HS-5 (cell line): ENCODE data around the gene CIAO1.
"Not testable (repeated sequence)": the region's sequence is repeated elsewhere in the genome, so short reads cannot be mapped to it uniquely, and the experiment has no call there.

Experiments
- DNase-seq: peaks from one replicate; pipeline ENCODE4 v3.0.0-alpha.2; 2012; ENCODE audit warnings: low read depth

Gene CIAO1

DNA sequence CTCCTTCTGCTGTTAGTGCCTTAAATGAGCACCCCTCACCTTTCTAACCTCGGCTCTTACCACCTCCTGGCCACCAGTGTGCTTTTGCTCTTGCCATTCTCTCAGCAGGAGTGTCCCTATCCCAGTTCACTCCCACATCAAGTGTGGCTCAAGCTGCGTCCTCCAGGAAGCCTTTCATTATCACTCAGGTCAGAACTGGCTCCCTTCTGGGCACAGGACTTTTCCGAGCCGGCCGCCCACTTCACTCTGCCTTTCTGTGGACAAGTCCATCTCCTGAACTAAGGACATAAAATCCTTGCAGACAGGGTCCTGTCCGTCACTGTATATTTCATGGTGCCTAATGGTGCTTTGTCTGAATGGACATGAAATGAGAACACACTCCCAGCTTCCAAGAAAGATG, 15.8 kb upstream of the CIAO1 start:
- DNase-seq, result no peak

DNA sequence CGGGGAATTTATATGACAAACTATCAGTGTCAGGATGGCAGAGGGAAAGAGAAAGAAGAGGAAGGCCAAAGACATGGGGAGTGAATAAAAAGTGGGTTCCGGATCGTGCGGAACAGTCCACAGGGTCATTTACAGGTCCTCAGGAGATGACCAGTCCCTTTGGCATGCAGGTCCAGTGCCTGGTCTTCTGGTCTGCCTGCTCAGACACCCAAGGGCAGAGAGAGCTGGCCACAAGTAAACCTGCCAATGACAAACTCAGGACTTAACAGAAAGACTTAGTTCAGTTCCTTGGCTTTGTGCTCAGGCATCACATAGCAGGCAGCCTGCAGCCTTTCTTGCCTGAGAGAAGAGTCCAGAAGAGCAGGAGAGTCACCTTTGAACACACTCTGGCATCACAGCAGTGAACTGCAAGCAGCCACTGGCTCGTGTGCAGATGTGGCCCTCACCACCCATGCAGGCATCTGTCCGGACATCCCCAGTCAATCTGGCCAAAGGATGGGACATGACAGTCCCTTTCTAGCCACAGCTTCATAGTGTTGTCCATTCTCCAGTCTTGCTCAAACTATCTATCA, 14.2 kb upstream of the CIAO1 start:
- DNase-seq, result peak; percentile 55

DNA sequence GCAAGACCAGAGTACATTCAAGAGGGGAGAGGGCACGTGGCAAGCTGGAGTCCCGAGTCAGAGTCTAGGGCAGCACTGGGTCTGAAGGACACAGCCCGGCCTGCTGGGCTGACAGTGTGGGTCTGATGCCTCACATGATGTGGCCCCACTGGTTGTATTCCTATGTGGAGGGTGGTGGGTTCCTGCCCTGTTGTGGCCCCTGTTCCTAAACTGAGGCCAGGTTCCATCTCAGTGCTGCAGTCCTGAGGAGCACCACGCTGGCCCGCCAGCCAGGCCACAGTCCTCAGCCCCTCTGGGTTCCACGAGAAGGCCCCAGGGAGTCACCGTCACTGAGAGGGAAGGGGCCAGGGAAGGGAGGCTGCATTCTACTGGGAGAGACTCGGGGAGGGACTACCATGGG, 13.5 kb upstream of the CIAO1 start:
- DNase-seq, result no peak

DNA sequence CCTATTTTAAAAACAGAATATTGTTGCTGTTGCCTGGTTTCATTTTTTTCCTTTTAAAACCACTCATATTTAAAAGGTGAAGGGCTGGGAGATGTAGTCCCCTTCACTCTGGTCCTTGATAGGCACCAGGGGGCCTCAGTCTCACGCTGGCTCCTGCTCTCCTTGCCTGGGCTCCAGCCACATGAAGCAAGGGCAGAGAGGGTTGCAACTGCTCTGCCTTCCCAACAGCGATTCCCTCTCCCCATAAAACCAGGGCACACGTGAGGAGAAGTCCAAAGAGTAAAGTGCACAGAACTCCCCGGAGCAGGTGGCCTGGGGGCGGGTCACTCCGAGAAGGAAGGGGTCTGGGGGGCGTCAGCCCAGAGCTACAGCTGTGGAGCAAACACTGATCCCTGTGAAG, 13.0 kb upstream of the CIAO1 start:
- DNase-seq, result no peak

DNA sequence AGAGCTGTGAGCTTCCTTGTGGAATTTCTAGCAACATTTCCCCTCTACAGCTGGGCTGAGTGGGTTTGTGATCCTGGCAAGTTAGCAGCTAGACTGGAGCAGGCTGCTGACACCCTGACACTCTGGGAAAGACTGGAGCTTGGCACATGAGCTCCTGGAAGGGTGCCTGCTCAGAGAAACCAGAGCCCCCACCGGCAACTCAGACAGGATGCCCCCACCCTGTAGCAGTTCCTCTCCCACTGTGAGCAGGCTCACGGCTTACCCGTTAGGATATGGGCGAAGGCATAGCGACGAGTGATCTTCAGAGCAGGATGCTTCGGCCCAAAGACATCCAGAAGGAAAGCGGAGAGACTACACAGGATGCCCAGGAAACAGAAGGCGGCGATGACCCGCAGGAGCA, 11.5 kb upstream of the CIAO1 start:
- no peak for DNase-seq

DNA sequence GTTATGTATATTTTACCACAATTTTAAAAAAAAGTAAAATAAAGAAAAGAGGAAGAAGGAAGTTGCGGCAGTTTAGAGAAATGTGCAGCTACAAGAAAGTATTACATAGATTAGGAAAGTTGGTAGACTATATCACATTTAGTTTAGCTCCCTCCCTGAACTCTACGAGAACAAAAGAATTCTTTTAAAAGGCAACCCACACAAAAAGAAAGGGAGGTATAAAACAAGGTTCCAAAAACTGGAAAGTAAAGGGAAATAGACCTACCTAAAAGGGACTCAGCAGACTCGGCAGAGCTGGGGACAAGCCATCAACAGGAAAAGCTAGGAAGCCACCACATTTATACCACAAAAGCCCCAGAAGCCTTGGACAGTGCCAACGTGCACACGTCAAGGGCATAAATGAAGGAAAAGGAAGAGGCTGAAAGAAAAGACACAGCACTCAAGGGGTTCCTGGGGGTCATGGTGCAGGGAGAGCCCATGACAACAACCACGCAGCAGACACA, 9.4 kb upstream of the CIAO1 start:
- DNase-seq, result no peak

DNA sequence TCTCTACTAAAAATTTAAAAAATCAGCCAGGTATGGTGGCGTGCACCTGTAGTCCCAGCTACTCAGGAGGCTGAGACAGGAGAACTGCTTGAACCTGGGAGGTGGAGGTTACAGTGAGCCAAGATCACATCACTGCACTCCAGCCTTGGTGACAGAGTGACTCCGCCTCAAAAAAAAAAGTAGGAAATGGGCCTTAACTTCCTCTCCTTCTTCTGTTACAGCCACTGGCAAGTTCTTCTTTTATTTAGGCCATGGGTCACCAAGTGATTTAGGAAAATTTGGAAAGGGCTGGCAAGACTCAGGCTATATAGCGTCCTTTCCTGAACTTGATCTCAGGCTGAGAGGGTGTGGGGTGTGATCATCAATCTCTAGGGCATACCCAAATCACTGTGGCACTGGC, 8.3 kb upstream of the CIAO1 start:
- DNase-seq, result not testable (repeated sequence)

DNA sequence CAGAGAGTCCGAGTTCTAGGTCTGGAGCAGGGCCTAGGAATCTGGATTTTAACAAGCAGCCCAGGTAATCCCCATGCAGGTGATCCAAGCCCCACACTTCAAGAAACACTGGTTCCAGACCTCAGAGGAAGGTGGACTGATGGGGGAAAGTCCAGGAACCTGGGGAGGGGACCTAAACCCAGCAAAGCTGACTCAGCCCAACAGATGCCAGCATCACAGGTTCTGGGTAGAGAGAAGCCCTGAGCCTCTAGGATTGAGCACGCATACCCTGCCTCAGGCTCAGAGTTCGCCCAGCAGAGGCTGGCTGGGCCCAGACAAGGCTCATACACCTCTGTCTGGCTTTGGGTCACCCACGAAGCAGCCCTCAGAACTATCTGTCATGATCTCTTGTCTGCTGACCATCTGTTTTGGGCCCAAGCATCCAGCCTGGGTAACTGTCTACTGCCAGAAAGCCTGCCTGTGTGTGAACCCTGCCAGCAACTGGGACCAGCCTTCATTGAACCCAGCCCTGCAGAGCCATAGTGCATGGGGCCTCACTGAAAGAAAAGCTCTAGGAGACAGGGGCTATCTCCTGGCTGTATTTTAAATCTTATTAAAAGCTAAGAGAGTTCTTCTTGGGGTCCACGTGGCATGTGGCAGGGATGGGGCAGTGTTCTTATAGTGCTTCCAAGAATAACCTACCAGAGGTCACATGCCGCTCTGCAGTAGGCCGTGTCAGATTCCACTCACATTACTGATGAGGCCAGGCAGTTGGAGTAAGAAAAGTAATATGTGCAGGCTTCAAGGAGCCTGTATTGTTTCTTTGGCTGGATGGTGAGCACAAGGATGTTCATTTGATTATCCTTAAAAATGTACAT, 7.6 kb upstream of the CIAO1 start:
- no peak for DNase-seq

DNA sequence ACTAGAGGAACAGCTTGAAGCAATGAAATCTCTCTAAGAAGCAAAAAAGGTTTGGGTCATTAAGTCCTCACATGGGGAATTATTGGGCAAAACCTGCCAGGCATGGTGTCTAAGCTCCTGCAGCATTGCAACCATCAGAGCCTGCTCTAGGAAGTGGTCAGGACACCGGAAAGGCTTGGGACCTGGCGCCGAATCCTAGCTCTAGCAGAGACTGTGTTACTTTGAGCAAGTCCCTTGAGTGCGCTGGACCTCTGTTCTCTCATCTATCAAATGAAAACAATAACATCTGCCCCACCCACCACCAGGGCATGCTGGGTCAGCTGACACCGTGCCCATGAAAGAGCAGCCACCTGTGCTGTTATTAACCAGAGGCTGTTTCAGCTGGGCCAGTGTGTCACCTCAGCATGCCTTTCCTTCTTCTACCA, 6.5 kb upstream of the CIAO1 start:
- no peak for DNase-seq

DNA sequence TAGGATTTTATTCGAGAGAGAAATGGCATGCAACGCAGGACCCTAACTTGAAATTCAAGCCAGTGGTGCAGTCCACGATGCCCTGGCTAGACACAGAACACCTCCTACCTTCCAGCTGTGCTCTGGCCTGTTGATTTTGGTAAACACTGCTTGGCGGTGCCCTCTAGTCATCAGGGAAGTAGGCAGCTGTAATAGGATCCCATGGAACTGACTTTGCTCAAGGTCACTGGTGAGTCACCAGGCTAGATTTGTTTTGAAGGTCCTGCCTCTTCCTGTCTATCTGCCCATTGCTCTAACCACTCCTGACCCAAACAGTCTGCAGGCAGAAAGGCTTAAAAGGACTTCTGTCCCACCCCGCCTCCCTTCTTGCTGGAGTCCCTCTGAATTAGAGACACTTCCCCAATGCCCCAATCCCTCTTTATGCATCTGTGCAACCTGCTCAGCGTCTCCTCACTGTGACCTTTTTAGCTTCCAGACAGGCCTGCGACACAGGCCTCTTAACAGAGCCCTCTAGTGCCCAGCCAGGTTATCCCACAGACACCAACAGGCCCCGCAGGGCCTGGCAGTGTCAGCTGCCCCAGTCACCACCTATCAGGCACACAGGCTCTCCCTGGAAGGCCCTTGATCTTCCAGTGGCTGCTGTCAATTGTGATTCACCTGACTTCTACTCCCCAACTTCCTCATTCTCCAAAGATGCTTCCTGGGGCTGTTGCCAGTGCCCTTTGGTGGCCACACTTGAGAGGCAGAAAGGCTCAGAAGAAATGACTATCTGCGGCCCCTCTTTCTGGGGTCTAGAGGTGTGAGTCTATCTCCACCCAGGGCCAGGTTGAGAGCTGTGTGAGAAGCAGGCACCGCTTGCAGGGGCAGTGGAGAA, 5.4 kb upstream of the CIAO1 start:
- peak; percentile 99 for DNase-seq

DNA sequence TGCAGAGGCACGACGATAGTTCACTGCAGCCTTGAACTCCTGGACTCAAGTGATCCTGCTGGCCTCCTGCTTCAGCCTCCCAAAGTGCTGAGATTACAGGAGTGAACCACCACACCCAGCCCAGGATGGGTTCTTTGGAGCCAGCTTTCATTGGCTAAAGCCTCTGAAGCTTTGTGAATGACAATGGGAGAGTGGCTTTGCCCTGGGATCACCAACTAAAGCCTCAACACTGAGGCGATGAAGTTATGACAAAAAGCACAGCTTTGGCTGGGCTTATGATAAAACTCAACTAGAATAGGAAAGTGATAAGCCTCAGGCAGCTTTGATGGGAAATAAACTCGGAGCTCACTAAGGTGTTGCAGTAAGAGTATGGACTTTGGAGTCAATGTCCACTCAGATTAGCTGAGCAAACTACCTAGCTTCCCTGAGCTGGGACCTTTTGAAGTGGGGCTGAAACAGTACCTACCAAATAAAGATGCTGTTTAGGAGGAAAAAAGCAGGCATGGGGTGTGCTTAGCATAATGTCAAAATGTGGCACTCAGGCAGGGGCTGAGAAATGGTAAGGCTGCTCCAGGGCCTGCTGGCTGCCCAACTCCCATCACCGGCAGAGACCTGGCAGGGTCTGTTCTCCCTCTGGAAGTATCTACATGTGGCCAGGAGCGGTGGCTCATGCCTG, 4.6 kb upstream of the CIAO1 start:
- DNase-seq, result no peak

DNA sequence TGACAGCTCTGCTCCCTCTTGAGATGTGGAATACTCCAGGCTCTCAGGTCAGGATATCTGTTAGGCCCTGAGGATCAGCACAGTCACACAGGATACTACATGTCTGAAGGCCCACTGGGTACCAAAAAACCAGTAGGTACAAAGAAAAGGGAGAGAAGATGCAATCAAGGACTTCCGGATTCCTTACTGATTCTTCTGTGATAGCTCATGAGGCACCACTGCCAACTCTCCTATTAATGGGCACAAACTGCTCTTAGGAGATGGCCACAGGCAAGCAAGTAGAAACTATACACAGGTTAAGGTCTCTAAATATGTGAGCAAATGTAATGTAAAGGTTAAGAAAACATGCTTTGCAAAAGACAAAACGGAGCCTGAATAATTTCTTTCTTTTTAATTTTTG, 3.7 kb upstream of the CIAO1 start:
- no peak for DNase-seq

DNA sequence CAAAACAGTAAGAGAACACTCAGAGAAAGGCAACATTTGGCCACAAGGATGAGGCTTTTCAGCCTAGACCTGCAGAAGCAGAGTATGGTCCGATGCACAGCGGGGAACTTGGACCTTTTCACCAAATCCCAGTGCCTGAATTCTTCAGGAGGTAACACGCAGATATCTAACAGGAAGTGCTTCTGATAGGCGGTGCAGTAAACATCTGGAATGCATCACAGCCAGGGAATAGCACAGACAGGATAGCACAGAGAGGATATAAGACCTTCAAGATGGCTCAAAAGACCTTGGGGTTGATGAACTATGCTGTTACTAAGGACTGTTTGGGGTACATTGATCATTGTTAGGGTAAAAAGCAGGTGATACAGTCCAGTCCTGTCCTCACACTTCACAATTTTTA, 1.9 kb upstream of the CIAO1 start:
- DNase-seq, result no peak

DNA sequence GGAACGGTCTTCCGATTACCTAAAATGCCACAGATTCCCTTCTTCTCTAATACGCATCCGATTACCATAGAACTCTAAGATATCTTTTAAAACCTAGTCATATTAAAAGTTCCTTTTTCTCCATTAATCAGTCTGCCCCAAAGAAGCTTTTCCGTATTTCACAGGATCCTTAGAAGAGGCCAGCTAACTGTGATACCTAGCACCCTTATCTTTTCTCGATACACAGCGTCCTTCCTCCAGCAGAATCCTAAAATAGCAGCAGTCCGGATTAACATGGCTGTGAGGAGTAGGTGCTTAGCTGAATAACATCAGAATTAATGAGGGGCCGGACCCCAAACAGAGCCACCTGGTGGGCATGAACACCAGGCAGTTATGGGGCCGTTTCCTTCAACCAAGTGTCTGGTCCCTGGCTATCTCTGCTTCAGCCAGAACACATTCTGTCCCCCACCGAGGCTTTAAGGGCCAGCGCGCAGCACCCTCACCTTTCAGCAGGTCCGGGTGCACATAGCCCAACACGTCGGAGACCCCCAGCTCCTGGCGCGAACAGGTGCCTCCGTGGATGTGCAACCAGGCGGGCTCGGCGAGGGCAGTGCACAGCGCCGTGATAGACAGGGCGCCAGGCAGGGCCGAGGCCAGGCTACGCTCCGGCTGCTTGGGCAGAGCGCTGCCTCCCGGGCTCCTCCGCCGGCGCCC, 1.2 kb upstream of the CIAO1 start:
- no peak for DNase-seq

DNA sequence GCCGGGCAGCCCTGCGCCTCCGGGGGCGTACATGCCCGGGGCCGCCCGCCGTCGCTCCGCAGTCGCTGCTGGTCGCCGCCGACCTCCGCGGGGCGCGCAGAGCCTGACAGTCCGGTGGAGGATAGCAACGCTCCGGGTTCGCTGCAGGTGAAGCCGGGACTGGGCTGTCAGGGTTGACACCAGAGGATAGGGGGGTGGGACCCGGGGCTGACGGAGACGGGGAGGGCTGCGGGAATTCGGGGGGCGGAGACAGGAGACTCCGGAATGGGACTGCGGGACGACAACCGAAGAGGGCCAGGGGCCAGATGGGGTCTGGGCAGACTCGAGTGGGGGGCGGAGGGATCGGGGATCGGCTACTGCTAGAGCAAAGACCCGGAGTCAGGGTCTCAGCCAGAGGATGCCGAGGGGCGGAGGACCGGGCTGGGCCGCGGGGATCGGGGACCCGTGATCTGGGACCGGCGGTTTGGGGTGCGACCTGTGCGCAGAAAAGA, 631 bp upstream of the CIAO1 start:
- DNase-seq, result no peak

DNA sequence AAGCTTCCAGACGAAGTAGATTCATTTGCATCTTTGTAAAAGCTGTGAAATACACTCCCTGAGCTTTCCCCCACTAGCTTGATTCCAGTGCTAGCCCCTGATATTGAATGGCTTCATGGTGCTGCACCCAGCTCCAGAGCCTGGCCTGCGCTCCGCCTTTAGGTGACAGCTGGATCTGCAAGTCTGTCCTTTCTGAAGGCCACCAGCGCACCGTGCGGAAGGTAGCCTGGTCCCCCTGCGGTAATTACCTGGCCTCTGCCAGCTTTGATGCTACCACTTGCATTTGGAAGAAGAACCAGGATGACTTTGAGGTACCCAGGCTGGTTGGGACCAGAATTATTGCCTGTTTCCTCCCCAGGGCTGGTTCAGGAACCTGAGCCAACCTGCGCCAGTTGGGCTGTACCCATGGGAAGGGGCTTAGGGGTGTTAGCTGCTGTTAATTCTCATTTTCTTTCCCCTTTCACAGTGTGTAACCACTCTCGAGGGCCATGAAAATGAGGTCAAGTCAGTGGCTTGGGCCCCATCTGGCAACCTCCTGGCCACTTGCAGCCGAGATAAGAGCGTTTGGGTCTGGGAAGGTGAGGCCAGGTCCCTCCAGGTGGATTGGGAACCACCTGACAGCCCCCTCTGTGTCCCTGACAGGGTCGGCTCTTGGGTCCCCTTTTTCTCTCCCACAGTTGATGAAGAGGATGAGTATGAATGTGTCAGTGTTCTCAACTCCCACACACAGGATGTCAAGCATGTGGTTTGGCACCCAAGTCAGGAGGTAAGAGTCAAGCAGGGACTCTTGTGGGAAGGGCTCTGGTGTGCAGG, 1.3 kb downstream of the CIAO1 start:
- no peak for DNase-seq

DNA sequence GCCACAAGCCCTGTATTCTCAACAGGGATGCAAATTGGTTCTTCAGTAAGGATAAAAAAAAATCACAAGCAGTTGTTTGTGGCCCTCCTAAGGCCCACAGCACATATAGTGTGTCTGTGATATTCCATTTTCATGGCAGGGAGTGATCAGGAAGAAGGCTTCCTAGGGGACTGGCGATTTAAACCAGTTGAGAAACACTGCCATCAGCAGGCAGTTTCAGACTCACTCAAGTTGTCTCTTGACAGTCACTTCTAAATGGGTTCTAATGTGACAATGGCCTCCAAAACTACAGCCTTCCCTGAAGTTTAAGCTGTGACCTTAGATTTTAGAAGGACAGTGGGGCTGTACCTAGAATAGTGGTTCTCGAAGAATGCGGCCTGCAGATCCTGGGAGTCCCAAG, 6.0 kb downstream of the CIAO1 start:
- DNase-seq, result no peak

DNA sequence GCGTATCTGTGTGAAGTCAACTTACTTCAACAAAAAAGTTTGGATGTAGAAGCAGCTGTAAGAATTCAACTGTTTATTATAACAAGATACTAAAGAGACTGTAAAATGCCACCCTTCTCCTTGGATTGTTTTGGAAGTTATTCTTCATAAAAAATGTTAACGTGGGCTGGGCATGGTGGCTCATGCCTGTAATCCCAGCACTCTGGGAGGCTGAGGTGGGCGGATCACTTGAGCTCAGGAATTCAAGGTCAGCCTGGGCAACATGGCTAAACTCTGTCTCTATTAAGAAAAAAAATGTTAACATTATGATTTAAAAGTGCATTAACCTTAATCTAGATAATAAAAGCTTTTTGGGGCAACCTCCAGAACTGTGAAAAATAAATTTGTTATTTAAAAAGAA, 7.7 kb downstream of the CIAO1 start:
- DNase-seq, result no peak

DNA sequence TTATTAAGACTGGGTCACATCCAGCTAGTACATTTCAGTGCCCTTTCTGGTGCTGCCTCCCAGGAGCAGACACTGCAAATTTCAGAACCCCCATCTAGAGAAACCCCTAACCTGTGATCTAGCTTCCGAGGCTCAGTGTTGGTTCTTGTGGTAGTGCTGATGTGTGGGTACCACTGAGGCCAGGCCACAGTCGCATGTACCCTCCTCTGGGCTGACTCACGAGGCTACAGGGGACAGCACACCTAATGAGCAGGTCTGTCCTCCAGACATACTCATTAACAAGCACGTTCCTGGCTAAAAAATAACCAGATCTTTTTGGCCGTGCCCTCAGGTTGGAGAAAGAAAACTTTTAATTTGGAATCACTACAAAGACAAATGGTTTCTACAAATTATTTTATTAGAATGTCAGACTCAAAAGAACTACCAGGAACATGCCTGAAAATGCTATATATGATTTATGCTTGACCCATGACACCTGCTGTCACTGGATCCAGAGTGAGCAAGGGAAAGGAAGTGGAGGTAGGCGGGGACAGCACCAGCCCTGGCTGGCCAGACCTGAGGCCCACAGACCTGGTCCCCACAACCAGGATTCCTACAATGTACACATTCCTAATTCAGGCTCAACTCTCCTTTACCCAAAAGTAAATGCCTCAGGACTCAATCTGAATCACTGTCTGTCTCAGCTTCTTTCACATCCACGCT, 8.5 kb downstream of the CIAO1 start:
- no peak for DNase-seq
